SK-N-SH (cell line): Measurements from ENCODE around the gene CEP170B. TPM values are rescaled to one million over a fixed set of nuclear protein-coding genes. Genes with fewer than 3 reads are reported as not detected.

Source experiments
- CTCF ChIA-PET: fragments of 300-600, 350-600 bp; formaldehyde crosslinking; extraction: SDS; loops from one replicate; lab custom pipeline; 2021; lab: Yijun Ruan, JAX
- POLR2A ChIA-PET: fragments of 350-600 bp; sonication (Branson Sonifier 250); formaldehyde crosslinking; extraction: SDS; loops from one replicate; lab custom pipeline; 2020; ENCODE audit warnings: antibody characterized with exemption, inconsistent platforms; lab: Yijun Ruan, JAX
- DNase-seq: peaks from one replicate; pipeline ENCODE4 v3.0.0; 2012
- H2AFZ ChIP-seq: fragments of 200-600 bp; sonication (generic); 2 replicates; pipeline ENCODE4 v1.8.1; 2016; ENCODE audit warnings: antibody characterized with exemption, mild to moderate bottlenecking, low read depth
- H3F3A ChIP-seq: fragments of 200-600 bp; sonication (generic); replicated peaks from 2 replicates; pipeline ENCODE3; 2016; ENCODE audit warnings: antibody characterized with exemption, mild to moderate bottlenecking; ENCODE audit not compliant: insufficient read depth
- H3K27ac ChIP-seq, 2 experiments: fragments of 200-500 bp in 1 of 2; fragments of 200-600 bp in 1 of 2; sonication (Bioruptor generic) in 1 of 2; sonication (generic), shearing (Covaris generic) in 1 of 2; 2 replicates each; pipeline versions ENCODE4 v1.5.1 to v1.6.1; 2014 to 2016; ENCODE audit warnings: low read depth in 2 of 2, inconsistent platforms in 1 of 2, low read length in 1 of 2, mild to moderate bottlenecking in 1 of 2, mixed read lengths in 1 of 2
- H3K27me3 ChIP-seq: fragments of 200-600 bp; sonication (generic), shearing (Covaris generic); 2 replicates; pipeline ENCODE4 v1.6.1; 2016; ENCODE audit warnings: mixed run types; ENCODE audit not compliant: insufficient read depth
- H3K36me3 ChIP-seq, 2 experiments: fragments of 200-500 bp in 1 of 2; fragments of 200-600 bp in 1 of 2; sonication (Bioruptor generic) in 1 of 2; sonication (generic) in 1 of 2; replicated peaks in 1 of 2; 2 replicates each; pipeline versions ENCODE3 to v1.5.1; 2014 to 2016; ENCODE audit warnings: low read length in 1 of 2, mild to moderate bottlenecking in 1 of 2; ENCODE audit not compliant: insufficient read depth in 2 of 2, control insufficient read depth in 1 of 2
- H3K4me1 ChIP-seq, 2 experiments: fragments of 200-500 bp in 1 of 2; fragments of 200-600 bp in 1 of 2; sonication (Bioruptor generic) in 1 of 2; sonication (generic), shearing (Covaris generic) in 1 of 2; 2 replicates each; pipeline versions ENCODE4 v1.5.1 to v1.6.1; 2014 to 2016; ENCODE audit warnings: low read depth in 1 of 2, low read length in 1 of 2, mixed run types in 1 of 2; ENCODE audit not compliant: insufficient read depth in 2 of 2, control insufficient read depth in 1 of 2
- H3K4me2 ChIP-seq: fragments of 200-600 bp; sonication (generic), shearing (Covaris generic); 2 replicates; pipeline ENCODE4 v1.6.1; 2017; ENCODE audit warnings: mixed run types
- H3K4me3 ChIP-seq, 2 experiments: fragments of 200-500 bp in 1 of 2; fragments of 200-600 bp in 1 of 2; sonication (Bioruptor generic) in 1 of 2; sonication (generic), shearing (Covaris generic) in 1 of 2; 2 replicates each; pipeline versions ENCODE4 v1.5.1 to v1.8.1; 2014 to 2016; ENCODE audit warnings: low read depth in 2 of 2, inconsistent platforms in 1 of 2, low read length in 1 of 2, mild to moderate bottlenecking in 1 of 2, mixed read lengths in 1 of 2, moderate library complexity in 1 of 2
- H3K79me2 ChIP-seq: fragments of 200-600 bp; sonication (generic); 2 replicates; pipeline ENCODE4 v1.8.1; 2017; ENCODE audit warnings: mild to moderate bottlenecking; ENCODE audit not compliant: insufficient read depth
- H3K9ac ChIP-seq: fragments of 200-600 bp; sonication (generic); 2 replicates; pipeline ENCODE4 v1.6.1; 2017; ENCODE audit warnings: mixed run types
- H3K9me2 ChIP-seq: fragments of 200-600 bp; sonication (generic); 2 replicates; pipeline ENCODE4 v1.6.1; 2017; ENCODE audit warnings: mixed run types
- H3K9me3 ChIP-seq: fragments of 200-600 bp; sonication (generic); 2 replicates; pipeline ENCODE4 v1.6.1; 2017; ENCODE audit warnings: mixed run types, mild to moderate bottlenecking, moderate library complexity
- H4K20me1 ChIP-seq: fragments of 200-600 bp; sonication (generic); 2 replicates; pipeline ENCODE4 v1.6.1; 2017; ENCODE audit warnings: mild to moderate bottlenecking, mixed run types; ENCODE audit not compliant: insufficient read depth
- CHD2 ChIP-seq: fragments of 150-350 bp; IDR thresholded peaks from 2 replicates; pipeline ENCODE4 v1.6.1; 2018; ENCODE audit warnings: low read length; ENCODE audit not compliant: partially characterized antibody
- ELF1 ChIP-seq: IDR thresholded peaks from 2 replicates; pipeline ENCODE4 v1.4.0; 2012
- EP300 ChIP-seq, 2 experiments: IDR thresholded peaks; 2 replicates each; pipeline versions ENCODE4 v1.4.0 to v1.6.1; 2012; ENCODE audit warnings: borderline replicate concordance in 1 of 2, low read depth in 1 of 2, low read length in 1 of 2
- EZH2phosphoT487 ChIP-seq: fragments of 200-600 bp; sonication (generic); IDR thresholded peaks from 2 replicates; pipeline ENCODE4 v1.6.1; 2017; ENCODE audit warnings: low read depth, mixed run types, mild to moderate bottlenecking, antibody characterized with exemption, moderate library complexity, borderline replicate concordance
- FOSL2 ChIP-seq: IDR thresholded peaks from 2 replicates; pipeline ENCODE4 v1.4.0; 2012; ENCODE audit warnings: low read depth, mild to moderate bottlenecking, moderate library complexity, borderline replicate concordance
- FOXM1 ChIP-seq: IDR thresholded peaks from 2 replicates; pipeline ENCODE4 v1.4.0; 2012; ENCODE audit warnings: low read depth, mild to moderate bottlenecking
- GABPA ChIP-seq: IDR thresholded peaks from 2 replicates; pipeline ENCODE4 v1.4.0; 2012; ENCODE audit warnings: low read depth, mild to moderate bottlenecking
- JUND ChIP-seq: IDR thresholded peaks from 2 replicates; pipeline ENCODE4 v1.4.0; 2012
- MEF2A ChIP-seq: IDR thresholded peaks from 2 replicates; pipeline ENCODE4 v1.4.0; 2012; ENCODE audit warnings: low read depth, borderline replicate concordance
- MXI1 ChIP-seq: IDR thresholded peaks from 2 replicates; pipeline ENCODE4 v1.6.1; 2012; ENCODE audit warnings: mild to moderate bottlenecking, low read depth, low read length, improper control_type of control experiment
- NFIC ChIP-seq: IDR thresholded peaks from 2 replicates; pipeline ENCODE4 v1.4.0; 2012; ENCODE audit warnings: borderline replicate concordance
- NRF1 ChIP-seq: IDR thresholded peaks from 2 replicates; pipeline ENCODE4 v1.6.1; 2012; ENCODE audit warnings: low read depth, mild to moderate bottlenecking, low read length
- POLR2AphosphoS5 ChIP-seq: IDR thresholded peaks from 2 replicates; pipeline ENCODE4 v1.6.1; 2012; ENCODE audit warnings: low read depth, low read length
- REST ChIP-seq: IDR thresholded peaks from 2 replicates; pipeline ENCODE4 v1.6.1; 2012; ENCODE audit warnings: mild to moderate bottlenecking, low read depth, low read length, moderate library complexity
- RXRA ChIP-seq: IDR thresholded peaks from 2 replicates; pipeline ENCODE4 v1.4.0; 2012; ENCODE audit warnings: low read depth, mild to moderate bottlenecking, borderline replicate concordance
- SMC3 ChIP-seq: IDR thresholded peaks from 2 replicates; pipeline ENCODE4 v1.6.1; 2012; ENCODE audit warnings: low read depth, low read length, improper control_type of control experiment
- TAF1 ChIP-seq: IDR thresholded peaks from 2 replicates; pipeline ENCODE4 v1.6.1; 2012; ENCODE audit warnings: low read depth, mild to moderate bottlenecking, low read length, moderate library complexity, borderline replicate concordance
- TCF12 ChIP-seq: IDR thresholded peaks from 2 replicates; pipeline ENCODE4 v1.4.0; 2012
- TEAD4 ChIP-seq: IDR thresholded peaks from 2 replicates; pipeline ENCODE4 v1.4.0; 2012; ENCODE audit warnings: mild to moderate bottlenecking, borderline replicate concordance; ENCODE audit not compliant: insufficient read depth
- USF1 ChIP-seq: IDR thresholded peaks from 2 replicates; pipeline ENCODE4 v1.4.0; 2012; ENCODE audit warnings: low read depth, borderline replicate concordance
- YY1 ChIP-seq: IDR thresholded peaks from 2 replicates; pipeline ENCODE4 v1.4.0; 2012; ENCODE audit warnings: low read depth, mild to moderate bottlenecking
- WGBS: methylation state at CpG from one replicate; pipeline ENCODE4 v1.1.6; 2017; ENCODE audit warnings: low lambda C conversion rate; 5-methylcytosine and 5-hydroxymethylcytosine counted together
- polyA plus RNA-seq, 3 experiments: library from polyadenylated mRNA; depleted of rRNA; stranded (reverse); fragments of >200 nt; gene quantifications; 2 replicates each; pipeline ENCODE4 v1.2.3, GENCODE V29; 2012

The CEP170B gene
- polyA plus RNA-seq, 1 of the 3 experiments (the other 2 are of a cell fraction), result 11.0 TPM

- Histone ChIP-seq H3K9me3 (no peaks in the 10 kb centered on the region), H3K36me3 (peaks cover 0 to 27% of the 10 kb centered on the region in 2 experiments), H3K9ac (no peak overlapping the region), H3K27me3 (no peaks in the 10 kb centered on the region), H3K27ac (no peak overlapping the region), H3K79me2 (no peaks in the 10 kb centered on the region), H3K4me3 (no peak overlapping the region), H3K4me1 (peaks cover 0 to 11% of the 10 kb centered on the region in 2 experiments; a peak in 1 of 4 replicates), H3F3A (no peaks in the 10 kb centered on the region), H3K9me2 (no peaks in the 10 kb centered on the region), H4K20me1 (0 out of 2 replicates have a peak, but pooled peaks cover 3% of the 10 kb centered on the region), H3K4me2 (no peak overlapping the region), H2AFZ (no peak overlapping the region)
- no peak for DNase-seq
- TF ChIP-seq GABPA (no peak), TEAD4 (no peak), FOSL2 (no peak), MEF2A (no peak), ELF1 (no peak), POLR2AphosphoS5 (no peak), NFIC (no peak), CHD2 (no peak), FOXM1 (no peak), NRF1 (no peak)
- ChIA-PET CTCF (interaction anchor here (2.3 kb wide), 1 partner anchor 9 kb away, joined by 7 read pairs; no protein-coding TSS in a partner anchor), POLR2A (no interaction called here)
- WGBS, result 93% methylated on average over 24 of the region's 59 CpGs
These were observed 21.9 kb downstream of the CEP170B start for GRCh38 chr14:104886690-104887622.

- H3K27ac ChIP-seq, result no peak overlapping the region
- POLR2A ChIA-PET, result no interaction called here
- 95% methylated on average over 15 of the region's 33 CpGs for WGBS
- TF ChIP-seq ELF1 (no peak), POLR2AphosphoS5 (no peak), YY1 (no peak), GABPA (no peak), NRF1 (no peak), JUND (no peak), RXRA (no peak), REST (no peak), EZH2phosphoT487 (no peak), EP300 (IDR thresholded peaks at IDR 0.05; ENCODE audit: borderline replicate concordance in 1 of 2, low read depth in 1 of 2, low read length in 1 of 2) (no peak), NFIC (no peak), USF1 (no peak), FOXM1 (no peak), TAF1 (no peak), SMC3 (no peak), MXI1 (no peak), TCF12 (no peak)
These were observed 22.8 kb downstream of the CEP170B start for GRCh38 chr14:104887623-104888488.

More at GRCh38 chr14:104887623-104888488, 22.8 kb downstream of the CEP170B start:
- Histone ChIP-seq H3K36me3 (peaks cover 0 to 27% of the 10 kb centered on the region in 2 experiments), H3K79me2 (no peaks in the 10 kb centered on the region), H3K4me1 (peaks cover 0 to 2% of the 10 kb centered on the region in 2 experiments; a peak in 1 of 4 replicates), H3K4me2 (no peak overlapping the region), H3F3A (no peaks in the 10 kb centered on the region), H3K9me3 (no peaks in the 10 kb centered on the region), H4K20me1 (no peaks in the 10 kb centered on the region), H3K4me3 (no peak overlapping the region), H3K9ac (no peak overlapping the region), H3K9me2 (no peaks in the 10 kb centered on the region), H2AFZ (no peak overlapping the region), H3K27me3 (no peaks in the 10 kb centered on the region)
- no peak for DNase-seq
- CTCF ChIA-PET, result interaction anchor here (1.0 to 2.3 kb wide), 2 partner anchors 8 to 119 kb away, joined by 4 to 7 read pairs; no protein-coding TSS in a partner anchor
